Fibroblast of lung (primary cell): ENCODE measurements around the gene TICAM2. TPM values are rescaled to one million over a fixed set of nuclear protein-coding genes. Genes with fewer than 3 reads are reported as not detected.

ENCODE experiments used
- DNase-seq, 2 donors: peaks; one replicate each; pipeline versions ENCODE4 v3.0.0 to v3.0.0-alpha.2; 2010; ENCODE audit warnings: low read depth in 2 of 2
- H2AFZ ChIP-seq: 2 replicates; pipeline ENCODE4 v1.5.1; 2012; ENCODE audit warnings: low read length, control low read depth, inconsistent platforms
- H3K27ac ChIP-seq: 2 replicates; pipeline ENCODE4 v1.5.1; 2011; ENCODE audit warnings: low read length, control low read depth; ENCODE audit not compliant: insufficient read depth
- H3K27me3 ChIP-seq: 2 replicates; pipeline ENCODE4 v1.5.1; 2011; ENCODE audit warnings: mild to moderate bottlenecking, low read length; ENCODE audit not compliant: control insufficient read depth, insufficient read depth
- H3K36me3 ChIP-seq: 2 replicates; pipeline ENCODE4 v1.5.1; 2011; ENCODE audit warnings: low read length; ENCODE audit not compliant: control insufficient read depth, insufficient read depth
- H3K4me1 ChIP-seq: 2 replicates; pipeline ENCODE4 v1.5.1; 2011; ENCODE audit warnings: low read length; ENCODE audit not compliant: control insufficient read depth, insufficient read depth; ENCODE audit errors: extremely low read depth
- H3K4me2 ChIP-seq: 2 replicates; pipeline ENCODE4 v1.5.1; 2011; ENCODE audit warnings: low read length, control low read depth; ENCODE audit not compliant: insufficient read depth; ENCODE audit errors: extremely low read depth
- H3K4me3 ChIP-seq, 4 experiments: fragments of 200-600 bp in 1 of 4; sonication (generic) in 1 of 4; replicated peaks in 1 of 4; 2 replicates each; pipeline ENCODE4 v1.5.1; 2011 to 2016; ENCODE audit warnings: low read length in 4 of 4, low read depth in 3 of 4, mild to moderate bottlenecking in 3 of 4, control low read depth in 2 of 4, inconsistent platforms in 1 of 4, mixed read lengths in 1 of 4; ENCODE audit not compliant: insufficient read depth in 1 of 4; ENCODE audit errors: control extremely low read depth in 1 of 4
- H3K79me2 ChIP-seq: 2 replicates; pipeline ENCODE4 v1.5.1; 2012; ENCODE audit warnings: mild to moderate bottlenecking, low read length, inconsistent platforms; ENCODE audit not compliant: control insufficient read depth, insufficient read depth
- H3K9ac ChIP-seq: 2 replicates; pipeline ENCODE4 v1.5.1; 2011; ENCODE audit warnings: mild to moderate bottlenecking, low read length, control low read depth; ENCODE audit not compliant: insufficient read depth
- H3K9me3 ChIP-seq: 2 replicates; pipeline ENCODE4 v1.5.1; 2012; ENCODE audit warnings: low read depth, low read length; ENCODE audit not compliant: control insufficient read depth, insufficient read depth
- H4K20me1 ChIP-seq: 2 replicates; pipeline ENCODE4 v1.5.1; 2011; ENCODE audit warnings: low read length; ENCODE audit not compliant: control insufficient read depth, insufficient read depth; ENCODE audit errors: extremely low read depth
- CTCF ChIP-seq, 2 donors: IDR thresholded peaks in 1 of 2; conservative IDR thresholded peaks in 1 of 2; 1 replicate in 1 of 2; 2 replicates in 1 of 2; pipeline ENCODE4 v1.5.1; 2011 to 2012; ENCODE audit warnings: low read length in 2 of 2, control low read depth in 1 of 2, inconsistent platforms in 1 of 2, low read depth in 1 of 2, mild to moderate bottlenecking in 1 of 2
- EZH2 ChIP-seq: IDR thresholded peaks from 2 replicates; pipeline ENCODE4 v1.5.1; 2012; ENCODE audit warnings: low read length, control low read depth, mild to moderate bottlenecking; ENCODE audit errors: missing control alignments
- polyA plus RNA-seq, 2 donors: library from polyadenylated mRNA; depleted of rRNA in 1 of 2; stranded (reverse) in 1 of 2; unstranded in 1 of 2; fragments of >200 nt; gene quantifications; 2 replicates each; pipeline ENCODE4 v1.2.1, GENCODE V29; 2011 to 2012; ENCODE audit warnings: missing spikeins in 1 of 2
- total RNA-seq: library from RNA; depleted of rRNA; stranded (reverse); fragments of >200 nt; gene quantifications from 2 replicates; pipeline ENCODE4 v1.2.1, GENCODE V29; 2014

Gene TICAM2
- total and polyA plus RNA-seq, 2 donors (not counting 1 experiment from before 2014, with no cell fraction given): 8.8 to 10.3 TPM

GRCh38 chr5:115578657-115579056 is 23.6 kb downstream of the TICAM2 start:
- Histone ChIP-seq H3K4me3 (no peak overlapping the region), H3K27me3 (no peaks in the 10 kb centered on the region), H3K36me3 (peaks cover 2% of the 10 kb centered on the region), H3K79me2 (peaks cover 31% of the 10 kb centered on the region), H3K9me3 (no peaks in the 10 kb centered on the region), H3K4me2 (no peak overlapping the region), H3K9ac (no peak overlapping the region), H3K27ac (no peak overlapping the region), H3K4me1 (peaks cover 12% of the 10 kb centered on the region), H2AFZ (no peak overlapping the region), H4K20me1 (no peaks in the 10 kb centered on the region)
- no peak for DNase-seq
- TF ChIP-seq EZH2: no peak
- no peak for TF ChIP-seq CTCF (conservative IDR thresholded peaks at IDR 0.05 in 1 of 2, IDR thresholded peaks at IDR 0.05 in 1 of 2; ENCODE audit: low read depth in 1 of 2, low read length in 2 of 2)

DNA sequence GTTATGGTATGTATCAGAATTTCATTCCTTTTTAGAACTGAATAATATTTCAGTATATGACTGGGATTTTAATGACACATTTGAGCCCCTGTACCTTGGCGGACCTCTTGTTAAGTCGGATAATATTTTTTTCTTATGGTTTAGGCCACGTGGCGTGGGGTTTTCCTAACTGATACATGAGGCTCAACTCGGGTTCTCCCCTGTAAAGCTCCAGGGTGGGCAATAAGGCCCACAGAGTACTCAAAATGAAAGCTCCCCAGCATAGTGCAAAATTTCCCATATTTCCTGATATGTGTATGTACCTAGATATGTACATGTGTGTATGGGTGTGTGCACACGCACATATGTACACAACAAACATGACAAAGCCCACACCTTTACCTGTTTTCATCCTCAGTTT is 24.5 kb downstream of the TICAM2 start:
- H3K9ac ChIP-seq: no peak overlapping the region
- no peaks in the 10 kb centered on the region for H4K20me1 ChIP-seq
- H3K4me3 ChIP-seq: no peak overlapping the region
- no peak overlapping the region for H3K4me2 ChIP-seq
- H3K36me3 ChIP-seq: peaks cover 2% of the 10 kb centered on the region
- no peak overlapping the region for H3K27ac ChIP-seq
- peaks cover 23% of the 10 kb centered on the region for H3K79me2 ChIP-seq
- H3K4me1 ChIP-seq: peaks cover 14% of the 10 kb centered on the region
- no peaks in the 10 kb centered on the region for H3K9me3 ChIP-seq
- H3K27me3 ChIP-seq: no peaks in the 10 kb centered on the region
- no peak for DNase-seq
- no peak for TF ChIP-seq EZH2
- TF ChIP-seq CTCF (conservative IDR thresholded peaks at IDR 0.05 in 1 of 2, IDR thresholded peaks at IDR 0.05 in 1 of 2; ENCODE audit: low read depth in 1 of 2, low read length in 2 of 2): no peak
- H2AFZ ChIP-seq: no peak overlapping the region

DNA sequence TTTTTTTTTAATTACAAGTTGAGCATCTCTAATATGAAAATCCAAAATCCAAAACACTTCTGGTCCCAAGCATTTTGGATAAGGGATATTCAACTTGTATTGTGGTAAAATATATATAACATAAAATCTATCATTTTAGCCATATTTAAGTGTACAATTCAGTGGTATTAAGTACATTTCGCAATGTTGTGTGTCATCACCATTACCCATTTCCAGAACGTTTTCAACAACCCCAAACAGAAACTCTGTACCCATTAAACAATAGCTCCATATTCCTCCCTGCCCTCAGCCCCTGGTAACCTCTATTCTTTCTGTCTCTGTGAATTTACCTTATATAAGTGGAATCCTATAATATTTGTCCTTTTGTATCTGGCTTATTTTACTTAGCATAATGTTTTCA is 24.9 kb downstream of the TICAM2 start:
- Histone ChIP-seq H3K36me3 (peaks cover 2% of the 10 kb centered on the region), H4K20me1 (no peaks in the 10 kb centered on the region), H3K79me2 (peaks cover 19% of the 10 kb centered on the region), H3K4me1 (peaks cover 14% of the 10 kb centered on the region), H3K27ac (no peak overlapping the region), H3K4me2 (no peak overlapping the region), H3K9ac (no peak overlapping the region), H2AFZ (no peak overlapping the region), H3K9me3 (no peaks in the 10 kb centered on the region), H3K27me3 (no peaks in the 10 kb centered on the region), H3K4me3 (no peak overlapping the region)
- TF ChIP-seq CTCF (conservative IDR thresholded peaks at IDR 0.05 in 1 of 2, IDR thresholded peaks at IDR 0.05 in 1 of 2; ENCODE audit: low read depth in 1 of 2, low read length in 2 of 2) (no peak), EZH2 (no peak)
- DNase-seq: peak in 1 of 2 donors; percentile 63
